ENCODE results near the gene SUSD6.

GRCh38 chr14:69614592-69614991 is 3.2 kb downstream of the SUSD6 start:
- TF ChIP-seq CTCF (IDR thresholded peaks at IDR 0.05) (no peak), EP300 (IDR thresholded peaks at IDR 0.05; ENCODE audit: borderline replicate concordance in 1 of 2, low read depth in 1 of 2, low read length in 1 of 2) (no peak)
